Measurements from ENCODE around the gene PLEK. TPM values are rescaled to one million over a fixed set of nuclear protein-coding genes. Genes with fewer than 3 reads are reported as not detected.
A peak's percentile ranks its signal among the peaks of the same experiment; 100 is the strongest.
"Not testable (repeated sequence)": the region's sequence is repeated elsewhere in the genome, so short reads cannot be mapped to it uniquely, and the experiment has no call there.

The PLEK gene
- total RNA-seq, 1 donor from 2014 or later, result 3.2 TPM

GRCh38 chr2:68428746-68429145, 63.7 kb downstream of the PLEK start:
- Mint-ChIP-seq H3K36me3 (ENCODE audit: low read depth) (no peaks in the 10 kb centered on the region), H3K4me3 (no peak overlapping the region), H3K27me3 (ENCODE audit: insufficient read depth) (peaks cover 4% of the 10 kb centered on the region), H3K27ac (no peak overlapping the region), H3K9me3 (no peaks in the 10 kb centered on the region), H3K4me1 (ENCODE audit: low read depth) (peaks cover 8% of the 10 kb centered on the region)
- intact Hi-C loops (cut with micrococcal nuclease), result no loop called here
- no peak for DNase-seq (ENCODE audit: low spot score)

- Mint-ChIP-seq H3K4me1 (ENCODE audit: low read depth) (peaks cover 8% of the 10 kb centered on the region), H3K36me3 (ENCODE audit: low read depth) (no peaks in the 10 kb centered on the region), H3K27ac (no peak overlapping the region), H3K27me3 (ENCODE audit: insufficient read depth) (peaks cover 4% of the 10 kb centered on the region), H3K4me3 (no peak overlapping the region), H3K9me3 (no peaks in the 10 kb centered on the region)
- DNase-seq (ENCODE audit: low spot score), result no peak
- intact Hi-C loops (cut with micrococcal nuclease), result no loop called here
Measured at GRCh38 chr2:68429311-68429826, 64.3 kb downstream of the PLEK start.

DNA sequence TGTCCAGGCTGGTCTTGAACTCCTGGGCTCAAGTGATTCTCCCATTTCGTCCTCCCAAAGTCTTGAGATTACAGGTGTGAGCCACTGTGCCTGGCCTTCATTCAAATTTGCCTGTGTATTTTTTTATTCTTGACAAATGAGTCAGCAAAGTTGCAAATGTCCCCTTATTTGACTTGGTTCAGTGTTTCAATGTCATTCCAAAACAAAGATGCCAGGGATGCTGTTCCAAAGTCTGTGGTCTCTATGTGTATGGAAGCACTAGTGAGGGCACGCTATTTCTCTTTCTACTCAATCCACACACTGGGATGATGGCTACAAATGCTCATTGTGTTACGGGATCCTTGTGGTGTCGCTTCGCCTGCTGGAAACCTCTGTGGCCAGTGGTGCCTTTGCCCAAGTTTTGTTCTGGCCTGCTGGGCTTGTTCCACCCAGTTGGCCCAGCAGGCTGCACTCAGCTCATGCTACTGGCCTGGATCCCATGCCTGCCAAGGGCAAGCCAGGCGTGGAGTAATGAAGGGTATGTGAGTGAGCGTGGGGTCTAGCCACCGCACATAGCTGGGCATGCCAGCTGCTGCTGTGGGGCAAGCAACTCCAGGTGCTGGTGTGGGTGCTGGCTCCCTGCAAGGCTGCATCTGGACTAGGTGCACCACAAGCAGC, 66.4 kb downstream of the PLEK start:
- Mint-ChIP-seq H3K4me1 (ENCODE audit: low read depth) (peaks cover 8% of the 10 kb centered on the region), H3K36me3 (ENCODE audit: low read depth) (peaks cover 1% of the 10 kb centered on the region), H3K27ac (no peak overlapping the region), H3K9me3 (no peaks in the 10 kb centered on the region), H3K27me3 (ENCODE audit: insufficient read depth) (peaks cover 7% of the 10 kb centered on the region), H3K4me3 (no peak overlapping the region)
- no peak for DNase-seq (ENCODE audit: low spot score)
- intact Hi-C loops (cut with micrococcal nuclease), result no loop called here

- Mint-ChIP-seq H3K27ac (no peak overlapping the region), H3K4me1 (ENCODE audit: low read depth) (no peaks in the 10 kb centered on the region), H3K36me3 (ENCODE audit: low read depth) (peaks cover 1% of the 10 kb centered on the region), H3K27me3 (ENCODE audit: insufficient read depth) (peaks cover 7% of the 10 kb centered on the region), H3K4me3 (no peak overlapping the region), H3K9me3 (no peaks in the 10 kb centered on the region)
- no peak for DNase-seq (ENCODE audit: low spot score)
- intact Hi-C loops (cut with micrococcal nuclease), result no loop called here
Measured at GRCh38 chr2:68432696-68433658, 67.9 kb downstream of the PLEK start.

- peaks cover 7% of the 10 kb centered on the region for H3K27me3 Mint-ChIP-seq (ENCODE audit: insufficient read depth)
- no peak overlapping the region for H3K4me3 Mint-ChIP-seq
- peaks cover 1% of the 10 kb centered on the region for H3K36me3 Mint-ChIP-seq (ENCODE audit: low read depth)
- peaks cover 10% of the 10 kb centered on the region for H3K4me1 Mint-ChIP-seq (ENCODE audit: low read depth)
- no peak for DNase-seq (ENCODE audit: low spot score)
- no peaks in the 10 kb centered on the region for H3K9me3 Mint-ChIP-seq
- H3K27ac Mint-ChIP-seq, result no peak overlapping the region
- intact Hi-C loops (cut with micrococcal nuclease), result no loop called here
Measured at GRCh38 chr2:68434981-68435380, 69.9 kb downstream of the PLEK start.

- H3K4me3 Mint-ChIP-seq, result no peak overlapping the region
- no peak overlapping the region for H3K27ac Mint-ChIP-seq
- no peak for DNase-seq (ENCODE audit: low spot score)
- H3K4me1 Mint-ChIP-seq (ENCODE audit: low read depth), result peaks cover 16% of the 10 kb centered on the region
- no peaks in the 10 kb centered on the region for H3K9me3 Mint-ChIP-seq
- intact Hi-C loops (cut with micrococcal nuclease), result no loop called here
- peaks cover 1% of the 10 kb centered on the region for H3K36me3 Mint-ChIP-seq (ENCODE audit: low read depth)
- peaks cover 4% of the 10 kb centered on the region for H3K27me3 Mint-ChIP-seq (ENCODE audit: insufficient read depth)
Measured at GRCh38 chr2:68435615-68436014, 70.5 kb downstream of the PLEK start.

GRCh38 chr2:68436270-68436669, 71.2 kb downstream of the PLEK start:
- no peak for DNase-seq (ENCODE audit: low spot score)
- Mint-ChIP-seq H3K27ac (no peak overlapping the region), H3K4me3 (no peak overlapping the region), H3K27me3 (ENCODE audit: insufficient read depth) (peaks cover 4% of the 10 kb centered on the region), H3K4me1 (ENCODE audit: low read depth) (peaks cover 23% of the 10 kb centered on the region), H3K36me3 (ENCODE audit: low read depth) (peaks cover 1% of the 10 kb centered on the region), H3K9me3 (no peaks in the 10 kb centered on the region)
- intact Hi-C loops (cut with micrococcal nuclease), result no loop called here

DNA sequence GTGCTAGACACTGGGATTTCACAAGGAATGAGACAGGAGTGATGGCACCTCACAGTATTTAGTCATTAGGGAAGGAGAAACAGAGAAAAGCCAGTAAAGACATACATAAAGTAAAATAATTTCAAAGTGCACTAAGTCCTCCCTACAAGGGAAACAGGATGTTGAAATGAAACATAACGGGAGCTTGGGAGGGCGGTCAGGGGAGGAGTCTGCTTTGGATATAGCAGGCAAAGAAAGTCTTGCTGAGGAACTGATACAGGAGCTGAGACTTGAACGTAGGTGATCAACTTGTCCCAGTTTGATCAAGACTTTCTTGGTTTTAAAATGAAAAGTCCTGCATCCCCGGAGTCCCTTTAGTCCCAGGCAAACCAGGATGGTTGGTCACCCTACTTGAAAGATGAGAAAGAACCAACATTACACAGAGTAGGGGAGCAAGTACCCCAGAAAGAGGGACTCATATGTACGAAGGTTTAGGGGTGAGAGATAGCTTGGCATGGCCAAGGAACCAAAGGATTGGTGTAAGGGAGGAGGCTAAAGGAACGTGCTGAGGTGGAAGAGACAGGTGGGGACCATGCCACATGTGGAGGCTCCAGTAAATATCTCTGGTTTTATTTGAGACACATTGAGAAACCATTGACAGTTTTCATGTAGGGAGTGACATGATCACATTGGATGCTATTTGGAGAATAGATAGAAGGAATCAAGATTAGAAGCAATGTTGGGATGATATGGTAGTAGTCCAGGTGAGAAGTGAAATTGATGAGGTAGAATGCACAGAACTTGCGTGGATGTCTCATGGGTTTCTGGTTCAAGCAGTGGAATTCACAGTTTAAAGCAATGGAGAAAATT, 73.6 kb downstream of the PLEK start:
- Mint-ChIP-seq H3K27me3 (ENCODE audit: insufficient read depth) (peaks cover 4% of the 10 kb centered on the region), H3K27ac (no peak overlapping the region), H3K9me3 (no peaks in the 10 kb centered on the region), H3K36me3 (ENCODE audit: low read depth) (peaks cover 1% of the 10 kb centered on the region), H3K4me1 (ENCODE audit: low read depth) (peaks cover 31% of the 10 kb centered on the region), H3K4me3 (no peak overlapping the region)
- DNase-seq (ENCODE audit: low spot score), result no peak
- intact Hi-C loops (cut with micrococcal nuclease), result no loop called here

GRCh38 chr2:68441179-68441993, 76.3 kb downstream of the PLEK start:
- intact Hi-C loops (cut with micrococcal nuclease), result loop anchor here (1.0 to 2.0 kb wide), 10 partner anchors 17 to 319 kb away; partner anchors contain the start of genes APLF and FBXO48
- H3K36me3 Mint-ChIP-seq (ENCODE audit: low read depth), result no peaks in the 10 kb centered on the region
- peaks cover 10% of the 10 kb centered on the region for H3K27me3 Mint-ChIP-seq (ENCODE audit: insufficient read depth)
- DNase-seq (ENCODE audit: low spot score), result peak; percentile 76
- H3K9me3 Mint-ChIP-seq, result no peaks in the 10 kb centered on the region
- peak overlapping the region; percentile 88 for H3K27ac Mint-ChIP-seq
- peak overlapping the region; percentile 55 for H3K4me3 Mint-ChIP-seq
- peaks cover 31% of the 10 kb centered on the region for H3K4me1 Mint-ChIP-seq (ENCODE audit: low read depth)

DNA sequence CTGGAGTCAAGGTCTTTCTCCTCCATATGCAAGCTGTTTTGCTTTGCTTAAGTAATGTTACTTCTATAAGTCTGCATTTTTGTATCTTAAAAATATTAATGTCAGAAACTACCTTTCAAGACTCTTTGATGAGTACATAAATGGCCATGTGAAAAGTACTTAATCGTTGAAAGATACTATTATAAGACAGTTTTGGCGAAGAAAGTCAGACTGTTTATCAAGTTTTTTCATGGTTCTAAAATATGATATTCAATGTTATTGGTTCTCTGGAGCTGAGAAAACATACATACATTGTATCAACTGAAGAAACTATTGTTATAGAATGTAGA, 76.9 kb downstream of the PLEK start:
- Mint-ChIP-seq H3K27me3 (ENCODE audit: insufficient read depth) (peaks cover 10% of the 10 kb centered on the region), H3K27ac (no peak overlapping the region), H3K4me1 (ENCODE audit: low read depth) (peaks cover 31% of the 10 kb centered on the region), H3K9me3 (no peaks in the 10 kb centered on the region), H3K36me3 (ENCODE audit: low read depth) (no peaks in the 10 kb centered on the region), H3K4me3 (no peak overlapping the region)
- DNase-seq (ENCODE audit: low spot score), result no peak
- intact Hi-C loops (cut with micrococcal nuclease), result loop anchor here (1.0 to 2.0 kb wide), 10 partner anchors 18 to 320 kb away; partner anchors contain the start of genes APLF and FBXO48

GRCh38 chr2:68446425-68446824, 81.3 kb downstream of the PLEK start:
- H3K27ac Mint-ChIP-seq; H3K36me3 Mint-ChIP-seq (ENCODE audit: low read depth); H3K4me3 Mint-ChIP-seq; H3K9me3 Mint-ChIP-seq; intact Hi-C loops (cut with micrococcal nuclease); H3K27me3 Mint-ChIP-seq (ENCODE audit: insufficient read depth); H3K4me1 Mint-ChIP-seq (ENCODE audit: low read depth); DNase-seq (ENCODE audit: low spot score): not testable (repeated sequence)

Measured in activated T-helper 1 cell treated with anti-CD3 and anti-CD28 coated beads, Interleukin-12 subunit alpha, Interleukin-12 subunit beta, Interleukin-2, Interleukin-4 antibody, amounts not matched to agents 30 ng/mL and 10 ng/mL and 1 ng/mL, durations not matched to agents 14 hours and 24 hours and 36 hours (primary cell).